Activated naive CD4-positive, alpha-beta T cell treated with anti-CD3 and anti-CD28 coated beads, Interleukin-2, amount 50 U/mL, for 24 hours (primary cell): ENCODE measurements around the gene SEMA4D.

Experiments
- H3K27ac Mint-ChIP-seq: one replicate; pipeline ENCODE4 v1.8.0; 2021; ENCODE audit warnings: mild to moderate bottlenecking, mixed read lengths
- H3K27me3 Mint-ChIP-seq: one replicate; pipeline ENCODE4 v1.8.0; 2021; ENCODE audit warnings: mixed read lengths
- H3K36me3 Mint-ChIP-seq: one replicate; pipeline ENCODE4 v1.8.0; 2021; ENCODE audit warnings: mixed read lengths
- H3K4me1 Mint-ChIP-seq: one replicate; pipeline ENCODE4 v1.8.0; 2021; ENCODE audit warnings: mixed read lengths
- H3K4me3 Mint-ChIP-seq: one replicate; pipeline ENCODE4 v1.8.0; 2021; ENCODE audit warnings: mild to moderate bottlenecking, mixed read lengths
- H3K9me3 Mint-ChIP-seq: one replicate; pipeline ENCODE4 v1.8.0; 2021; ENCODE audit warnings: mixed read lengths

Gene SEMA4D

GRCh38 chr9:89408628-89409101 is 89.2 kb downstream of the SEMA4D start:
- Mint-ChIP-seq H3K27me3 (no peaks in the 10 kb centered on the region), H3K9me3 (peaks cover 11% of the 10 kb centered on the region), H3K4me3 (peak overlapping the region; percentile 78), H3K36me3 (peaks cover 29% of the 10 kb centered on the region), H3K27ac (peak overlapping the region; percentile 99), H3K4me1 (peaks cover 73% of the 10 kb centered on the region)

GRCh38 chr9:89407070-89407469 is 90.8 kb downstream of the SEMA4D start:
- no peak overlapping the region for H3K4me3 Mint-ChIP-seq
- peak overlapping the region; percentile 86 for H3K27ac Mint-ChIP-seq
- H3K9me3 Mint-ChIP-seq = peaks cover 11% of the 10 kb centered on the region
- H3K4me1 Mint-ChIP-seq = peaks cover 59% of the 10 kb centered on the region
- no peaks in the 10 kb centered on the region for H3K27me3 Mint-ChIP-seq
- peaks cover 25% of the 10 kb centered on the region for H3K36me3 Mint-ChIP-seq

GRCh38 chr9:89405826-89406225 is 92.1 kb downstream of the SEMA4D start:
- Mint-ChIP-seq H3K4me3 (no peak overlapping the region), H3K4me1 (peaks cover 55% of the 10 kb centered on the region), H3K36me3 (peaks cover 21% of the 10 kb centered on the region), H3K9me3 (peaks cover 7% of the 10 kb centered on the region), H3K27ac (peak overlapping the region; percentile 79), H3K27me3 (no peaks in the 10 kb centered on the region)

GRCh38 chr9:89404074-89404473 is 93.8 kb downstream of the SEMA4D start:
- H3K4me3 Mint-ChIP-seq = no peak overlapping the region
- peaks cover 21% of the 10 kb centered on the region for H3K36me3 Mint-ChIP-seq
- peaks cover 5% of the 10 kb centered on the region for H3K9me3 Mint-ChIP-seq
- no peaks in the 10 kb centered on the region for H3K27me3 Mint-ChIP-seq
- H3K27ac Mint-ChIP-seq = peak overlapping the region; percentile 41
- peaks cover 50% of the 10 kb centered on the region for H3K4me1 Mint-ChIP-seq

DNA sequence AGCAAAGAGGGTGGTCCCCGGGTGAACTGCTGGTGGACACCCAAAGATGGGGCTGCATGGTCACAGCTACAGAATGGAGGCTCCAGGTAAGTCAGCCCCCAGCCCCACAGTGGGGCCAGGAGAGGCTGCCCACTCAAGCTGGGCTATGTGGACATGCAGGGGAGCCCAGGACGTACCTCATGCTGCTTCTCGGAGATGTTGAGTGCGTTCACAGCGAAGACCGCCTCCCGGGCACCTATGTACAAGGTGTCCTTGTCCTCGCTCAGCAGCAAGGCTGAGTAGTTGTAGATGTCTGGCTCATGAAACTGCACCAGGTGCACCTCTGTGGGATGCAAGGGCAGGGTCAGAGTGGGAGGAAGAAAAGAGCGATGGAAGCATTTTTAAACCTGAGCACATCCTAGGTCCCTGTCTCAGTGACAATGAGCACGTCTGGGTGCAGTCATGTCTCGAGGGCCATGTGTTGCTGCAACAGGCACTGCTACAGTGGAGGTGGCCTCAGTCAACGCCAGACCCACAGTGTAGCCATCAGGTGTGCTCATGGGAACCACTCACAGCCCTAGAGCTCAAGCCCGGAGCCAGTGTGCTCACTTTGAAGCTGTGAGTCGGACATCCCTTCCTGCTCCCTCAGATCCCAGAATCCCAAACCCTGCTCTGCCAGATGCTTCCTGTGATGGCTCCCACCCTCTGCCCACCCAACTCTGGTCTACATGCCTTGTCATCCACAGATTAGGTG is 95.1 kb downstream of the SEMA4D start:
- H3K36me3 Mint-ChIP-seq = peaks cover 21% of the 10 kb centered on the region
- no peak overlapping the region for H3K4me3 Mint-ChIP-seq
- peaks cover 39% of the 10 kb centered on the region for H3K4me1 Mint-ChIP-seq
- peaks cover 5% of the 10 kb centered on the region for H3K9me3 Mint-ChIP-seq
- no peaks in the 10 kb centered on the region for H3K27me3 Mint-ChIP-seq
- H3K27ac Mint-ChIP-seq = no peak overlapping the region

DNA sequence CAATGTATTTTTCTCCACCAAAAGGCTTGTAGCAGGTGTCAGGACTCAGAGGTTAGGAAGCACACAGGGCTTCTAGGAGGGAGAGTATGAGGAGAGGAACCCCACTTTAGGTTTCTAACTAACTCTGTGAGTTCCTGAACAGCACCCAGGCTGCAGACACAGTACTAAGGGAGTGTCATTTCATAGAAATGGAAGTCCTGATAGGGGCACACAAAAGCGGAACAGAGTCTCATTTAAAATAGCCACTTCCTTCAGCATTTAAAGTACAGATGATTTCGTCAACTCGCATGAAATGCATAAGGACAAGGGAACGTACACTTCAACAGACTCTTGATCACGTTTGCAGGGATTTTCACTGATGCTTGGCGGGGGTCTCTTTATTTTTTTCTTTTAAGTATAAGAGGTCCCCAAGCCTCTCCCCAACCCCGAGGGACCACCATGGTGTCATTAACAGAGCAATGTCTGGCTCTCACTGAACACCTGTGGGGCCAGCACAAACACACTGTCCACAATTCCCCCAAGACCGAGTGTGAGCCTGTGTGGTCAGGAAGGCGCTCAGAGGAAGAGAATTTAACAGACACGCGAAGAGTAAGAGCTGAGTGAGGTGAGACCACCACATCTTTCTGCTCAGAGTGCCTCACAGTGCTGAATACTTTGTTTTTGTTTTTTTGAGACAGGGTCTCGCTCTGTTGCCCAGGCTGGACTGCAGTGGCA is 97.4 kb downstream of the SEMA4D start:
- Mint-ChIP-seq H3K4me1 (peaks cover 20% of the 10 kb centered on the region), H3K9me3 (no peaks in the 10 kb centered on the region), H3K4me3 (no peak overlapping the region), H3K27me3 (no peaks in the 10 kb centered on the region), H3K36me3 (peaks cover 16% of the 10 kb centered on the region), H3K27ac (peak overlapping the region; percentile 93)

GRCh38 chr9:89398621-89399020 is 99.3 kb downstream of the SEMA4D start:
- H3K9me3 Mint-ChIP-seq = no peaks in the 10 kb centered on the region
- peaks cover 21% of the 10 kb centered on the region for H3K36me3 Mint-ChIP-seq
- H3K4me1 Mint-ChIP-seq = peaks cover 20% of the 10 kb centered on the region
- no peaks in the 10 kb centered on the region for H3K27me3 Mint-ChIP-seq
- H3K4me3 Mint-ChIP-seq = no peak overlapping the region
- no peak overlapping the region for H3K27ac Mint-ChIP-seq

GRCh38 chr9:89397471-89397870 is 100.4 kb downstream of the SEMA4D start:
- Mint-ChIP-seq H3K36me3 (peaks cover 25% of the 10 kb centered on the region), H3K27me3 (no peaks in the 10 kb centered on the region), H3K27ac (no peak overlapping the region), H3K9me3 (no peaks in the 10 kb centered on the region), H3K4me1 (peaks cover 20% of the 10 kb centered on the region), H3K4me3 (no peak overlapping the region)

- H3K27me3 Mint-ChIP-seq = no peaks in the 10 kb centered on the region
- H3K4me1 Mint-ChIP-seq = peaks cover 15% of the 10 kb centered on the region
- H3K27ac Mint-ChIP-seq = no peak overlapping the region
- H3K9me3 Mint-ChIP-seq = no peaks in the 10 kb centered on the region
- no peak overlapping the region for H3K4me3 Mint-ChIP-seq
- H3K36me3 Mint-ChIP-seq = peaks cover 23% of the 10 kb centered on the region
Observed at GRCh38 chr9:89395931-89396710, 101.8 kb downstream of the SEMA4D start.

GRCh38 chr9:89394412-89394811 is 103.5 kb downstream of the SEMA4D start:
- Mint-ChIP-seq H3K27ac (no peak overlapping the region), H3K4me1 (peaks cover 4% of the 10 kb centered on the region), H3K9me3 (no peaks in the 10 kb centered on the region), H3K36me3 (peaks cover 18% of the 10 kb centered on the region), H3K27me3 (no peaks in the 10 kb centered on the region), H3K4me3 (no peak overlapping the region)

GRCh38 chr9:89391585-89391984 is 106.3 kb downstream of the SEMA4D start:
- Mint-ChIP-seq H3K9me3 (no peaks in the 10 kb centered on the region), H3K36me3 (peaks cover 14% of the 10 kb centered on the region), H3K4me1 (no peaks in the 10 kb centered on the region), H3K27me3 (no peaks in the 10 kb centered on the region), H3K27ac (peak overlapping the region; percentile 51), H3K4me3 (no peak overlapping the region)

DNA sequence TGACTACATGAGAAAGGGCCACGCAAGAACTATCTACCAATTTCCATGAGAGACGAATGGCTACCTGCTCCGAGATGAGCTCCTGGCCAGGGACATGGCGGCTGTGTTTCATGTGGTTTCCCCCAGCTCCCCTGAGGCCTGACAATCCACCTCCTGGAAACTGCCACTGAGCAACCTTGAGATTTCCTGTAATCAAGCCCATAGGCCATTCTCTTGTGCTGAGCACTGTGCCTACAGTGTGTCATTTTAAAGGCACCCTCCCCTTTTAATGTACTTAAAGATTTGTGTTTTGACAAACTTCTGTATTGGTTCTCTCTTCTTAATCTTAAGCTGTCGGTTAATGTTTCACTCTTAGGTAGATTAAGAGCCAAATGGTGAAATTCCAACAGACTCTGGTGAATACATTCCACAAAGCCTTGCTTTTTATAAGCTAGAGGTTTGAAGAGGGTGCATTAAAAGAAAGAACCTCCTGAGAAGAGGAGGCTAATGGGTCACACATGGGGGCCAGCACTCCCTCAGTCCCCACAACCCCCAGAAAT is 107.3 kb downstream of the SEMA4D start:
- Mint-ChIP-seq H3K9me3 (no peaks in the 10 kb centered on the region), H3K27ac (peak overlapping the region; percentile 62), H3K27me3 (no peaks in the 10 kb centered on the region), H3K4me3 (no peak overlapping the region), H3K4me1 (no peaks in the 10 kb centered on the region), H3K36me3 (peaks cover 17% of the 10 kb centered on the region)

- Mint-ChIP-seq H3K36me3 (peaks cover 17% of the 10 kb centered on the region), H3K4me3 (no peak overlapping the region), H3K27ac (peak overlapping the region; percentile 62), H3K27me3 (no peaks in the 10 kb centered on the region), H3K9me3 (no peaks in the 10 kb centered on the region), H3K4me1 (no peaks in the 10 kb centered on the region)
Observed at GRCh38 chr9:89390068-89390555, 107.8 kb downstream of the SEMA4D start.

GRCh38 chr9:89388868-89389177 is 109.1 kb downstream of the SEMA4D start:
- no peak overlapping the region for H3K27ac Mint-ChIP-seq
- H3K4me1 Mint-ChIP-seq = peaks cover 1% of the 10 kb centered on the region
- peaks cover 17% of the 10 kb centered on the region for H3K36me3 Mint-ChIP-seq
- no peaks in the 10 kb centered on the region for H3K9me3 Mint-ChIP-seq
- no peak overlapping the region for H3K4me3 Mint-ChIP-seq
- no peaks in the 10 kb centered on the region for H3K27me3 Mint-ChIP-seq

DNA sequence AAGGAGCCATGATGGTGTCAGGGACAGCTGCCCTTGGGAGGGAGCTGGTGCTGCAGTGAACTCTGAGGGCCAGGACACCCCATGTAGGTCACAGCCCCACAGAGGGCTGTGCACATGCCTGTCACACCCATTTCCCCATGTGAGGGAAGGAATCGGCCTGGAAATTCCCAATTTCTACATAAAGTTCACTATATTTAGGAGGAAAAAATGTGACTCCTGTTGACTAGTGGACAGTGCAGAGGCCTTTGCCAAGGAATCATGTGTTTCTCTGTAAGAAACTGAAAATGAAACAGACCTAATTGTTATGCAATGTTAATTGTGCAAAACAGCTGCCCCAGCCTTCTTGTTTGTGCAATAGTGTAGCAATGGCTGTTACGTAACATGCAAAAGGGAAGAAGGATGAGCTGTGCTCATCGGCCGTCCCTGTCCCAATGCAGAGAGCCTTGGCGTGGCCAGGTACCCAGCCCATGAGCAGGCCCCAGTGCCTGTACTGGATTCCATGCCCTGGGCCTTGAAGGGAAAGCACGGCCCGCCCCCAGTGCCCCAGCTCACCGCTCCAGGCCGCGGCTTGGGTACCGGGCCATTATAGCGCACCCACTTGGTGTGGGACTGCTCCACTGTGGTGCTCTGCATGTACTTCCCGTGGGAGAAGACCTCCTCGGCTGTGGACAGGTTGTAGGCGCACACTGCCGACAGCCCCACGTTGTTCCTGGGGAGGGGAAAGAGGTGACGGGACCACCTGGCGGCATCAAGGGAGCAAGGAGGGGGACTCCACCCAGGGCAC is 109.6 kb downstream of the SEMA4D start:
- Mint-ChIP-seq H3K4me3 (no peak overlapping the region), H3K27ac (no peak overlapping the region), H3K36me3 (peaks cover 18% of the 10 kb centered on the region), H3K4me1 (peaks cover 4% of the 10 kb centered on the region), H3K27me3 (no peaks in the 10 kb centered on the region), H3K9me3 (no peaks in the 10 kb centered on the region)
